Measurements from ENCODE around the gene ASRGL1.

The ASRGL1 gene

DNA sequence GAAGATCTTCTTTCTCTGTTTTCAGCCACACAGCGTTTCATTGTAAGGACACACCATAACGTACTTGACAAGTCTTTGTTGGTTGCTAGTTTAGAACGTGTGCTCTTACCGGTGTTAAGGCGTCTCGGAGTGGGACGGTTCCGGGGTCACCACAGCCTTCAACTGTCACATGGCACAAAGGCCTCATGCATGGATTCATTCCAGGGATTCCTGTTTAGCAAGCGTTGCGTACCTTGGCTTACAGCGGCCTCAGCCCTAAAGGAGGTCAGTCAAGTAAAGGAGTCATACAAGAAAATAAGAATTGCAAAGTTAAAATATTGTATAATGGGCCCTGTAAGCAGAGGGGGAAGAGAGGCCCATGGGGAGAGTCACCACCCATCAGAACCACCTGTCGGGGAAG is 79.3 kb downstream of the ASRGL1 start:
- DNase-seq, result no peak

- DNase-seq, result no peak
Measured at GRCh38 chr11:62418136-62418535, 80.9 kb downstream of the ASRGL1 start.

GRCh38 chr11:62418733-62419132 is 81.5 kb downstream of the ASRGL1 start, which contains the start of gene SCGB1A1:
Gene SCGB1A1 (plus strand): TSS chr11:62419033. CDS start chr11:62419096, 63 bp downstream.
- DNase-seq, result no peak

- DNase-seq, result no peak
Measured at GRCh38 chr11:62419314-62419929, 82.2 kb downstream of the ASRGL1 start.

GRCh38 chr11:62419943-62420342 is 82.7 kb downstream of the ASRGL1 start:
- no peak for DNase-seq

- no peak for DNase-seq
Measured at GRCh38 chr11:62420882-62421281, 83.6 kb downstream of the ASRGL1 start.

GRCh38 chr11:62421996-62422395 is 84.7 kb downstream of the ASRGL1 start:
- DNase-seq, result no peak

DNA sequence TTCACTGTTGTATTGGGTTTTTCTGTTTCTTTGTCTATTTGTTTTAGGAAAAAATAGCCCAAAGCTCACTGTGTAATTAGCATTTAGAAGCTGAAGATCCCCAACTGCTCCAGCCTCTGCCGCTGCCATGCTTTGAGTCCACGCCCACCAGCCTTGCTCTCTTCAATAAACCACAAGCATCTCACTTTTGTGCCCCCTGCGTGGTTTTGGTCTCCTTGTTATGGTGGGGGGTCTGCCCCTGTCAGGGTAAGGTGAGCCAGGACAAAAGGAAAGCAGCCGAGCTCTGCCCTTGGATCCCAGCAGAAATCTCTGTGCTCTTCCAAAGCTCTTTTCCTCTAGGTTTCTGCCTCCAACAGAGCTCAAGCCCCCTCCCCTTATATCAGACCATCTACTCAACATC is 85.8 kb downstream of the ASRGL1 start:
- no peak for DNase-seq

DNA sequence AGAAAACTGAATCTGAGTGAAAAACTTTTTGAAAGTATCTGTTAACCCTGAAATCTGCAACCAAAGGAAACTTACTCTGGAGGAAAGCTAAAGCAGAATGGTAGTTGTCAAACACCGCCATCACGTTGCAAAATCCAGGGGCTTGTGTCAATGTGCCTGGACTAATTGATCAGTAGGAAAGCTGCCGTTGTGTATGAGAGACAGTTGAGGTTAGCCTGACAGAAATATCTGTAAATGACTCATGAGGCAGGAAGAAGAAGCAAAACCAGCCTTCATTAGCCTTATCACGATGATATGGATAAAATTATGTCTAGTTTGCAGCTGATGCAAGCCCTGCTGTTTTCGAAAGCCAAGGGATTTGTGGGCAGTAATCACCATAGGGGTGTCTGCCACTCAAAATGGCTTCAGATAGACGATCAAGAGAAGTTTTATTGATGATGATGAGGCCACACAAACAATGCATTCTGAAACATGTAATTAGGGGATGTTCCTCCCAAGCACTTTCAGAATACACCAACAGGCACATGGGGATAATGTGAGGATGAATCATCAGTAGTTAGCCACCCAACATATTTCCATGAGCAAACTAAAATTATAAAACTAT is 90.5 kb downstream of the ASRGL1 start:
- peak in 1 of 5 experiments; percentile 89 for DNase-seq

DNA sequence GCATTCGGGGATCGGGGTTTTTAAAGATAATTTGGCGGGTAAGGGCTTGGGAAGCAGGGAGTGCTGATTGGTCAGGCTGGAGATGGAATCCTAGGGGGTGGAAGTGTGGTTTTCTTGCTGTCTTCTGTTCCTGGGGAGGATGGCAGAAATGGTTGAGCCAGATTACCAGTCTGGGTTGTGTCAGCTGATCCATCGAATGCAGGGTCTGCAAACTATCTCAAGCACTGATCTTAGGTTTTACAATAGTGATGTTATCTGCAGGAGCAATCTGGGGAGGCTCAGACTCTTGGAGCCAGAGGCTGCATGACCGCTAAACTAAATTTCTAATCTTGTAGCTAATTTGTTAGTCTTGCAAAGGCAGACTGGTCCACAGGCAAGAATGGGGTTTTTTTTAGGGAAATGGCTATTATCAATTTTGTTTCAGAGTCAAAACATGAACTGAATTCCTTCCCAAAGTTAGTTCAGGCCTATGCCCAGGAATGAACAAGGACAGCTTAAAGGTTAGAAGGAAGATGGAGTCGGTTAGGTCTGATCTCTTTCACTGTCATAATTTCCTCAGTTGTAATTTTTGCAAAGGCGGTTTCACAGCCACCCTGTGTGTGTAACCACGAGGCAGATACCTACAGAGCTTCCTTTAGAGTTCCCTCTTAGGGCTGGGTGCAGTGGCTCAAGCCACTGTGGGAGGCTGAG is 91.8 kb downstream of the ASRGL1 start:
- peak in 1 of 5 experiments; percentile 40 for DNase-seq

DNA sequence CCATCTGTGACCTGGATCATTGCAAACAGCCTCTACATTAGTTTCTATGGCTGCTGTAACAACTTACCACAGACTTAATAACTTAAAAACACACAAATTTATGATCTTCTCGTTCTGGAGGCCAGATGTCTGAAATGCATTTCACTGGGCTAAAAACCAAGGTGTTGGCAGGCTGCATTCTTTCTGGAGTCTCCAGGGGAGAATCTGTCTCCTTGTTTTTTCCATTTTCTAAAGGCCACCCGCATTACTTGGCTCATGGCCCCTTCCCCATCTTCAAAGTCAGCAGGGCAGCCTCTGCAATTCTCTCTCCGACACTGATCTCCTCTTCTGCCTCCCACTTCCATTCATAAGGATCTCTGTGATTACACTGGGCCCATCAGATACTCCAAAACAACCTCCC is 93.2 kb downstream of the ASRGL1 start:
- DNase-seq, result no peak

GRCh38 chr11:62431171-62431901 is 94.1 kb downstream of the ASRGL1 start:
- no peak for DNase-seq

DNA sequence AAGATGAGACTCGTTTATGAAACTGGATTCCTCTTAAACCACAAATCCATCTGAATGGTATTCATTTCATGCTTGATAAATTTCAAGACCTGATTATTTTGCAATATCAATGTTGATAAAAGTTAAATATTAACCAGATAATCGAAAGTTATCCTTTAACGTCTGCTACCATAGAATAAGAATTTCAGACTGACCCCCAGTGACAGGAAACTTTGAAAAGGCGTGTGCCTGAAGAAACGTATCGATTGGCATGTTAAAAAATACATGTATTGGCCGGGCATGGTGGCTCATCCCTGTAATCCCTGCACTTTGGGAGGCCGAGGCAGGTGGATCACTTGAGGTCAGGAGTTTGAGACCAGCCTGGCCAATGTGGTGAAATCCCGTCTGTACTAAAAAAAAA is 95.4 kb downstream of the ASRGL1 start:
- no peak for DNase-seq

- DNase-seq, result no peak
Measured at GRCh38 chr11:62433141-62433903, 96.1 kb downstream of the ASRGL1 start.

GRCh38 chr11:62433904-62434276 is 96.6 kb downstream of the ASRGL1 start:
- DNase-seq, result no peak

- DNase-seq, result peak in 1 of 5 experiments; percentile 56
Measured at GRCh38 chr11:62435846-62436660, 98.8 kb downstream of the ASRGL1 start.

DNA sequence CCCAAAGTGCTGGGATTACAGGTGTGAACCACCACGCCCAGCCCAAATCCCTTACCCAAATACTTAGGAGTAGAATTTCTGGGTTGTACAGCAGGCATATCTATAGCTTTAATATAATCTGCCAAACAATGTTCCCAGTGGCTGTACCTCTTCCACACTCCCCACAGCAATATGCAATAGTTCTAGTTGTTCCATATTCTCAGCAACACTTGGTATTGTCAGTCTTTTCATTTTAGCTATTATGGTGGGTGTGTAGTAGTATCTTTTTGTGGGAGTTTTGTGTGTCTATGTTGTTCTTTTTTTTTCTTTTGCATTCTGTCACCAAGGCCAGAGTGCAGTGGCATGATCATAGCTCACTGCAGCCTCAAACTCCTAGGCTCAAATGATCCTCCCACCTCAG is 100.4 kb downstream of the ASRGL1 start:
- DNase-seq, result no peak

DNA sequence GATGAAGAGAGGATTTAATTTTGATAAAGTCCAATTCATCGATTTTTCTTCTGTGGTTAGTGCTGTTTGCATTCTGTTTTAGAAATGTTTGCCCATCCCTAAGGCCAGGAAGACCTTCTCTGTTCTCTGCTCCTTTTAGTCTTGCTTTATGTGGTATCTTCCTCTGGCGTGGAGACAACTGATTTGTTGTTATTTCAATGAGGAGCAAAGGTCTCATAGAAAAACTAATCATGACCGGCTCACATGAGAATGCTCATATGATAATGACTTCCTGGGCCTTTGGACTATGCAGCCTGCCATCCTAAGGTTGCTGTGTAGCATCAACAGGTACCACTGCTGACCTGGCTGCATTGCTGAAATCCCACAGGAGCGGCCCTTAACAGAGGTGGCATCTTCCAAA is 101.4 kb downstream of the ASRGL1 start:
- no peak for DNase-seq

DNA sequence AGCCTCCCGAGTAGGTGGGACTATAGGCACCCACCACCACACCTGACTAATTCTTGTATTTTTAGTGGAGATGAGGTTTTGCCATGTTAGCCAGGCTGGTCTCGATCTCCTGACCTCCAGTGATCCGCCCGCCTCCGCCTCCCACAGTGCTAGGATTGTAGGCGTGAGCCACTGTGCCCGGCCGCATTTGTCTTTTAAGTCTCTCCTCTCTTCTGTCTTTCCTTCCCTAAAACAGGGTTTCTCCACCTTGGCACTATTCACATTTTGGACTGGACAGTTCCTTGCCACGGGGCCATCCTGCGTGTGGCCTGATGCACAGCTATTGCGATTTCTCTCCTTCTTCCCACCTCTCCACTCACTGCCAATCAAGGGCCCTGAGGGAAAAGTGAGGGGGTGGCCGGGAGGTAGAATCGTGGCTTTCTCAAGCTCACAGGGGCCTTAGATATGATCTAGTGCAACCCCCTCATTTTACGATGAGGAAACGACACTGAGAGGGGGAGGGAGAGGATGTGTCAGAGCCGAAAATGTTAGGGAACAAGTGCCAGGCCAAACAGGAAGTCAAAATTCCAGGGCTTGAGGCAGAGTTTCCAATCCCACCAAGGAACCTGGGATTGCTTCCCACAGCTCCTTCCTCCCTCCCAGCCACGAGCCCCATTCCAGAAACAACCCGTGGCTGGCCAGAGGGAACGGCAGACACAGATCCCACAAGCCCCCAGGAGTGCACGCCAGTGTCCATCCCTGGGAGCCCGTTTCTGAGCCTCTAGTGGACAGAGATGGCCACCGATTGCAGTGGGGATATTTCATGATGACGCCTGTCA is 102.7 kb downstream of the ASRGL1 start:
- DNase-seq, result no peak

All from T-helper 2 cell (primary cell).